ENCODE results near the gene RPS27L. TPM values are rescaled to one million over a fixed set of nuclear protein-coding genes. Genes with fewer than 3 reads are reported as not detected.

Gene RPS27L
- total and polyA plus RNA-seq, 9 of the 15 experiments (the other 6 are each of a cell fraction or from before 2014, with no cell fraction given) = 72.2 to 382 (median 116) TPM

DNA sequence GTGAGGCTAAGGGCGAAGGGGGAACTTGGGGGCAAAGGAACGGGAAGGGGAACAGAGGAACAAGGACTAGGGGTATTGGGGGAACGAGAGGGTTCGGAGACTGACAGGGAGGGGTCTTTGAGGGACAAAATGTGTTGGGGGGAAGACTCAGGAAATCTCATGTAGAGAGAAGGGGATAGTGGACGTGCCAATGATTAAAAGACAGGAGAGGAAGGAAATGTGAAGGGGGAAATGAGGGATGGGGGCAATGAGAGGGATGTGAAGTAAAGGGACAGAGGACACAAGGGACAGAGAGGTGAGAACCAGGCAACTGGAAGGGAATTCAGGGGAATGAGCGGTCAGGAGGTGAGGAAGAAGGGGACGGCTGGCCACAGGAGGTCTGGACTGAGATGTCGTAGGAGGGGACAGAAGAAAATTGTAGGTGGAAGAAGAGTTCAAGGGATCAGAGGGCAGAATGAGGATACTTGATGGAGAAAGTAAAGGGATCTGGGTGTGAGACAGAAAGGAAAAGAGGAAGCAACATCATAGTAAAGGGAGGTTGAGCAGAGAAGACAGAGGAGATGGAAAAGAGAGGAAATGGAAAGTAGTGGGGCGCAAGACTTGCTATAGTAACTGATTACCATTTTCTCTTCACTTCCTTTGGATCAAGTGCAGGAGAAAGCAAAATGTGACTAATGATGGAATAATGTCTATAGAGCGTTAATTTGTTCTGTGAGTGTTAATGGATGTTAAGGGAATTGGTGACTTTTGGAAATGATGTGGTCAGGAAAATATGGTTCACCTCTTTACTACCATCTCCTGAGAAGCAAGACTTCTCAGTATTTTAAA, 32.9 kb upstream of the RPS27L start (continued):
- no peak for TF ChIP-seq MTF1 (CRISPR knock-in tag; IDR thresholded peaks at IDR 0.05; ENCODE audit: borderline replicate concordance)
- TF ChIP-seq, protein P1, sequence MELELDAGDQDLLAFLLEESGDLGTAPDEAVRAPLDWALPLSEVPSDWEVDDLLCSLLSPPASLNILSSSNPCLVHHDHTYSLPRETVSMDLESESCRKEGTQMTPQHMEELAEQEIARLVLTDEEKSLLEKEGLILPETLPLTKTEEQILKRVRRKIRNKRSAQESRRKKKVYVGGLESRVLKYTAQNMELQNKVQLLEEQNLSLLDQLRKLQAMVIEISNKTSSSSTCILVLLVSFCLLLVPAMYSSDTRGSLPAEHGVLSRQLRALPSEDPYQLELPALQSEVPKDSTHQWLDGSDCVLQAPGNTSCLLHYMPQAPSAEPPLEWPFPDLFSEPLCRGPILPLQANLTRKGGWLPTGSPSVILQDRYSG (tag; conservative IDR thresholded peaks at IDR 0.05; ENCODE audit: low read depth) = no peak
- TF ChIP-seq, protein P2, sequence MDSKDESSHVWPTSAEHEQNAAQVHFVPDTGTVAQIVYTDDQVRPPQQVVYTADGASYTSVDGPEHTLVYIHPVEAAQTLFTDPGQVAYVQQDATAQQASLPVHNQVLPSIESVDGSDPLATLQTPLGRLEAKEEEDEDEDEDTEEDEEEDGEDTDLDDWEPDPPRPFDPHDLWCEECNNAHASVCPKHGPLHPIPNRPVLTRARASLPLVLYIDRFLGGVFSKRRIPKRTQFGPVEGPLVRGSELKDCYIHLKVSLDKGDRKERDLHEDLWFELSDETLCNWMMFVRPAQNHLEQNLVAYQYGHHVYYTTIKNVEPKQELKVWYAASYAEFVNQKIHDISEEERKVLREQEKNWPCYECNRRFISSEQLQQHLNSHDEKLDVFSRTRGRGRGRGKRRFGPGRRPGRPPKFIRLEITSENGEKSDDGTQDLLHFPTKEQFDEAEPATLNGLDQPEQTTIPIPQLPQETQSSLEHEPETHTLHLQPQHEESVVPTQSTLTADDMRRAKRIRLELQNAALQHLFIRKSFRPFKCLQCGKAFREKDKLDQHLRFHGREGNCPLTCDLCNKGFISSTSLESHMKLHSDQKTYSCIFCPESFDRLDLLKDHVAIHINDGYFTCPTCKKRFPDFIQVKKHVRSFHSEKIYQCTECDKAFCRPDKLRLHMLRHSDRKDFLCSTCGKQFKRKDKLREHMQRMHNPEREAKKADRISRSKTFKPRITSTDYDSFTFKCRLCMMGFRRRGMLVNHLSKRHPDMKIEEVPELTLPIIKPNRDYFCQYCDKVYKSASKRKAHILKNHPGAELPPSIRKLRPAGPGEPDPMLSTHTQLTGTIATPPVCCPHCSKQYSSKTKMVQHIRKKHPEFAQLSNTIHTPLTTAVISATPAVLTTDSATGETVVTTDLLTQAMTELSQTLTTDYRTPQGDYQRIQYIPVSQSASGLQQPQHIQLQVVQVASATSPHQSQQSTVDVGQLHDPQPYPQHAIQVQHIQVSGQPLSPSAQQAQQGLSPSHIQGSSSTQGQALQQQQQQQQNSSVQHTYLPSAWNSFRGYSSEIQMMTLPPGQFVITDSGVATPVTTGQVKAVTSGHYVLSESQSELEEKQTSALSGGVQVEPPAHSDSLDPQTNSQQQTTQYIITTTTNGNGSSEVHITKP (IDR thresholded peaks at IDR 0.05; ENCODE audit: partially characterized antibody) = peak; percentile 13
- no peak for TF ChIP-seq ZNF583 (CRISPR knock-in tag; IDR thresholded peaks at IDR 0.05)
- TF ChIP-seq, protein P3, sequence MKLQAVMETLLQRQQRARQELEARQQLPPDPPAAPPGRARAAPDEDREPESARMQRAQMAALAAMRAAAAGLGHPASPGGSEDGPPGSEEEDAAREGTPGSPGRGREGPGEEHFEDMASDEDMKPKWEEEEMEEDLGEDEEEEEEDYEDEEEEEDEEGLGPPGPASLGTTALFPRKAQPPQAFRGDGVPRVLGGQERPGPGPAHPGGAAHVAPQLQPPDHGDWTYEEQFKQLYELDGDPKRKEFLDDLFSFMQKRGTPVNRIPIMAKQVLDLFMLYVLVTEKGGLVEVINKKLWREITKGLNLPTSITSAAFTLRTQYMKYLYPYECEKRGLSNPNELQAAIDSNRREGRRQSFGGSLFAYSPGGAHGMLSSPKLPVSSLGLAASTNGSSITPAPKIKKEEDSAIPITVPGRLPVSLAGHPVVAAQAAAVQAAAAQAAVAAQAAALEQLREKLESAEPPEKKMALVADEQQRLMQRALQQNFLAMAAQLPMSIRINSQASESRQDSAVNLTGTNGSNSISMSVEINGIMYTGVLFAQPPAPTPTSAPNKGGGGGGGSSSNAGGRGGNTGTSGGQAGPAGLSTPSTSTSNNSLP (IDR thresholded peaks at IDR 0.05; ENCODE audit: borderline replicate concordance, low read depth, low read length) = no peak
- peak; percentile 26; the same call in 1 of the 2 replicates for TF ChIP-seq MTA3 (IDR thresholded peaks at IDR 0.05; ENCODE audit: borderline replicate concordance)
- no peak for TF ChIP-seq CHCHD3 (CRISPR knock-in tag; IDR thresholded peaks at IDR 0.05)
- TF ChIP-seq, protein P4, sequence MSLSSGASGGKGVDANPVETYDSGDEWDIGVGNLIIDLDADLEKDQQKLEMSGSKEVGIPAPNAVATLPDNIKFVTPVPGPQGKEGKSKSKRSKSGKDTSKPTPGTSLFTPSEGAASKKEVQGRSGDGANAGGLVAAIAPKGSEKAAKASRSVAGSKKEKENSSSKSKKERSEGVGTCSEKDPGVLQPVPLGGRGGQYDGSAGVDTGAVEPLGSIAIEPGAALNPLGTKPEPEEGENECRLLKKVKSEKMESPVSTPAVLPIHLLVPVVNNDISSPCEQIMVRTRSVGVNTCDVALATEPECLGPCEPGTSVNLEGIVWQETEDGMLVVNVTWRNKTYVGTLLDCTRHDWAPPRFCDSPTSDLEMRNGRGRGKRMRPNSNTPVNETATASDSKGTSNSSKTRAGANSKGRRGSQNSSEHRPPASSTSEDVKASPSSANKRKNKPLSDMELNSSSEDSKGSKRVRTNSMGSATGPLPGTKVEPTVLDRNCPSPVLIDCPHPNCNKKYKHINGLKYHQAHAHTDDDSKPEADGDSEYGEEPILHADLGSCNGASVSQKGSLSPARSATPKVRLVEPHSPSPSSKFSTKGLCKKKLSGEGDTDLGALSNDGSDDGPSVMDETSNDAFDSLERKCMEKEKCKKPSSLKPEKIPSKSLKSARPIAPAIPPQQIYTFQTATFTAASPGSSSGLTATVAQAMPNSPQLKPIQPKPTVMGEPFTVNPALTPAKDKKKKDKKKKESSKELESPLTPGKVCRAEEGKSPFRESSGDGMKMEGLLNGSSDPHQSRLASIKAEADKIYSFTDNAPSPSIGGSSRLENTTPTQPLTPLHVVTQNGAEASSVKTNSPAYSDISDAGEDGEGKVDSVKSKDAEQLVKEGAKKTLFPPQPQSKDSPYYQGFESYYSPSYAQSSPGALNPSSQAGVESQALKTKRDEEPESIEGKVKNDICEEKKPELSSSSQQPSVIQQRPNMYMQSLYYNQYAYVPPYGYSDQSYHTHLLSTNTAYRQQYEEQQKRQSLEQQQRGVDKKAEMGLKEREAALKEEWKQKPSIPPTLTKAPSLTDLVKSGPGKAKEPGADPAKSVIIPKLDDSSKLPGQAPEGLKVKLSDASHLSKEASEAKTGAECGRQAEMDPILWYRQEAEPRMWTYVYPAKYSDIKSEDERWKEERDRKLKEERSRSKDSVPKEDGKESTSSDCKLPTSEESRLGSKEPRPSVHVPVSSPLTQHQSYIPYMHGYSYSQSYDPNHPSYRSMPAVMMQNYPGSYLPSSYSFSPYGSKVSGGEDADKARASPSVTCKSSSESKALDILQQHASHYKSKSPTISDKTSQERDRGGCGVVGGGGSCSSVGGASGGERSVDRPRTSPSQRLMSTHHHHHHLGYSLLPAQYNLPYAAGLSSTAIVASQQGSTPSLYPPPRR (CRISPR knock-in tag; IDR thresholded peaks at IDR 0.05; ENCODE audit: borderline replicate concordance) = no peak
- peak; percentile 49 for TF ChIP-seq BCOR (IDR thresholded peaks at IDR 0.05)
- no peak for TF ChIP-seq ILK (tag; IDR thresholded peaks at IDR 0.05; ENCODE audit: borderline replicate concordance, low read depth)
- TF ChIP-seq POLR3A (IDR thresholded peaks at IDR 0.05; ENCODE audit: borderline replicate concordance, extremely low read depth, insufficient read depth, insufficient read length) = no peak
- no peak for TF ChIP-seq NCOR1 (IDR thresholded peaks at IDR 0.05)
- no peak for TF ChIP-seq TGIF2 (CRISPR knock-in tag; IDR thresholded peaks at IDR 0.05)
- TF ChIP-seq SAP30 (IDR thresholded peaks at IDR 0.05; ENCODE audit: borderline replicate concordance, insufficient read depth, low read depth, low read length, poor library complexity, severe bottlenecking) = peak; percentile 47
- TF ChIP-seq EP400 (IDR thresholded peaks at IDR 0.05) = peak; percentile 43; the same call in 1 of the 2 replicates

All from K562 (cell line).